Caco-2 (cell line): Measurements from ENCODE around the gene HPGDS. TPM values are rescaled to one million over a fixed set of nuclear protein-coding genes. Genes with fewer than 3 reads are reported as not detected.
"Not testable (repeated sequence)": the region's sequence is repeated elsewhere in the genome, so short reads cannot be mapped to it uniquely, and the experiment has no call there.

Experiments used
- BruUV-seq: library from RNA; stranded (reverse); fragments of 400-500 nt; replicated peaks from 2 replicates; lab custom pipeline; 2021; lab: Mats Ljungman, UMichigan
- CTCF ChIA-PET: fragments of 300-600 bp; sonication (Branson Sonifier 250); formaldehyde crosslinking; loops from one replicate; lab custom pipeline; 2022; ENCODE audit warnings: antibody characterized with exemption; lab: Charles Lee
- POLR2A ChIA-PET: fragments of 300-600 bp; sonication (Branson Sonifier 250); formaldehyde crosslinking; loops from one replicate; lab custom pipeline; 2022; ENCODE audit warnings: antibody characterized with exemption; lab: Charles Lee
- DNase-seq, 2 experiments: peaks; one replicate each; pipeline versions ENCODE4 v3.0.0 to v3.0.0-alpha.2; 2020 to 2022
- H3K27me3 ChIP-seq: replicated peaks from 2 replicates; pipeline ENCODE4 v1.6.0; 2011; ENCODE audit warnings: low read length; ENCODE audit not compliant: control insufficient read depth, insufficient read depth
- H3K36me3 ChIP-seq: 2 replicates; pipeline ENCODE4 v1.5.1; 2011; ENCODE audit warnings: low read length; ENCODE audit not compliant: control insufficient read depth, insufficient read depth
- H3K4me1 ChIP-seq: fragments of 250-450 bp; sonication (Bioruptor Pico); 2 replicates; pipeline ENCODE4 v1.5.1; 2020; ENCODE audit warnings: mild to moderate bottlenecking
- H3K4me3 ChIP-seq: 2 replicates; pipeline ENCODE4 v1.5.1; 2011; ENCODE audit warnings: low read depth, mild to moderate bottlenecking, control low read depth, low read length
- H3K9me3 ChIP-seq: fragments of 250-450 bp; sonication (Bioruptor Pico); 2 replicates; pipeline ENCODE4 v1.5.1; 2020; ENCODE audit warnings: mild to moderate bottlenecking, moderate library complexity
- H3K27ac Mint-ChIP-seq: one replicate; pipeline ENCODE4 v1.8.0; 2022; ENCODE audit warnings: mixed read lengths; ENCODE audit not compliant: unreplicated experiment
- H3K27me3 Mint-ChIP-seq: one replicate; pipeline ENCODE4 v1.8.0; 2022; ENCODE audit warnings: mixed read lengths; ENCODE audit not compliant: insufficient read depth, unreplicated experiment
- H3K36me3 Mint-ChIP-seq: one replicate; pipeline ENCODE4 v1.8.0; 2022; ENCODE audit warnings: mild to moderate bottlenecking, mixed read lengths; ENCODE audit not compliant: insufficient read depth, unreplicated experiment
- H3K4me1 Mint-ChIP-seq: one replicate; pipeline ENCODE4 v1.8.0; 2022; ENCODE audit warnings: low read depth, mixed read lengths; ENCODE audit not compliant: unreplicated experiment
- H3K4me3 Mint-ChIP-seq: one replicate; pipeline ENCODE4 v1.8.0; 2022; ENCODE audit warnings: mild to moderate bottlenecking, moderate library complexity, mixed read lengths; ENCODE audit not compliant: unreplicated experiment
- H3K9me3 Mint-ChIP-seq: one replicate; pipeline ENCODE4 v1.8.0; 2022; ENCODE audit warnings: mixed read lengths; ENCODE audit not compliant: unreplicated experiment
- intact Hi-C: fragments of 100-400 bp; cut with micrococcal nuclease; formaldehyde crosslinking; loops from one replicate; pipeline ENCODE4 v1.10.0; 2022; ENCODE audit not compliant: unreplicated experiment
- total RNA-seq: library from RNA; stranded (reverse); gene quantifications from 2 replicates; pipeline ENCODE4 v1.2.3, GENCODE V29; 2022
- TF ChIP-seq, protein P1 (sequence below), 2 experiments: fragments of 200-600 bp in 1 of 2; IDR thresholded peaks; 1 replicate in 1 of 2; 2 replicates in 1 of 2; pipeline versions ENCODE4 v1.5.1 to v1.8.0; 2011 to 2022; ENCODE audit warnings: antibody characterized with exemption in 1 of 2, control low read depth in 1 of 2, inconsistent platforms in 1 of 2, low read depth in 1 of 2, low read length in 1 of 2, mild to moderate bottlenecking in 1 of 2, moderate library complexity in 1 of 2; ENCODE audit not compliant: insufficient read depth in 1 of 2, severe bottlenecking in 1 of 2, unreplicated experiment in 1 of 2

HPGDS gene
- total RNA-seq, 1 experiment from 2014 or later, result not detected

DNA sequence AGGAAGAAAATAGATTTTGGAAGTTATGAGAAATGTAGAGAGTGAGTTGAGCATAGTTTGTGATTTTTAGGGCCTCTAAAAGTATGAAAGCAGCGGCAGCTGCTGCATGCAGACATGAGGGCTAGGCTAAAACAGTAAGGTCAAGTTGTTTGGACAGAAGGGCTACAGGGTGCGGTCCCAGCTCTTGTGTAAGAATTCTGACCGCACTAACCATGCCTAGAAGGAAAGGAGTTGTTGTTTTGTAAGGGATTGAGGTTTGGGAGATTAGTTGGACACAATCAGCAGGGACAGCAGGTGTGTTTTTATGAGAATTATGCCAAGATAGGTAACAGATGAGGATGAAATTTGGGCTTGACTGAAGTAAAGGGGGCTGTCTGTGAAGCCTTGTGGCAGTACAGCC, 42.8 kb upstream of the HPGDS start:
- H3K27me3 ChIP-seq, H3K4me3 Mint-ChIP-seq, H3K9me3 ChIP-seq, intact Hi-C loops, H3K36me3 ChIP-seq, H3K27ac Mint-ChIP-seq, H3K4me1 Mint-ChIP-seq, DNase-seq, POLR2A ChIA-PET, H3K4me1 ChIP-seq, H3K36me3 Mint-ChIP-seq, H3K4me3 ChIP-seq, BruUV-seq, CTCF ChIA-PET, H3K27me3 Mint-ChIP-seq: not testable (repeated sequence)
- H3K9me3 Mint-ChIP-seq, result peaks cover 16% of the 10 kb centered on the region

DNA sequence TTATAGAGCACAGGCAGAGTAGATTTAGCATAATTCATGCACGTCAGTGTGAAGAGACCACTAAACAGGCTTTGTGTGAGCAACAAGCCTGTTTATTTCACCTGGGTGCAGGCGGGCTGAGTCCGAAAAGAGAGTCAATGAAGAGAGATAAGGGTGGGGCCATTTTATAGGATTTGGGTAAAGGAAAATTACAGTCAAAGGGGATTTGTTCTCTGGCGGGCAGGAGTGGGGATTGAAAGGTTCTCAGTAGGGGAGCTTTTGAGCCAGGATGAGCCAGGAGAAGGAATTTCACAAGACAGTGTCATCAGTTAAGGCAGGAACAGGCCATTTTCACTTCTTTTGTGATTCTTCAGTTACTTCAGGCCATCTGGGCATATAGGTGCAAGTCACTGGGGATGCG, 40.3 kb upstream of the HPGDS start:
- H3K27me3 ChIP-seq, H3K4me3 ChIP-seq, CTCF ChIA-PET, H3K36me3 Mint-ChIP-seq, H3K9me3 ChIP-seq, DNase-seq, H3K36me3 ChIP-seq, H3K9me3 Mint-ChIP-seq, H3K4me1 Mint-ChIP-seq, BruUV-seq, H3K27ac Mint-ChIP-seq, H3K4me3 Mint-ChIP-seq, H3K4me1 ChIP-seq, H3K27me3 Mint-ChIP-seq, intact Hi-C loops: not testable (repeated sequence)
- POLR2A ChIA-PET, result interaction anchor here (0.7 kb wide), 1 partner anchor 42 kb away, joined by 3 read pairs; no protein-coding TSS in a partner anchor

DNA sequence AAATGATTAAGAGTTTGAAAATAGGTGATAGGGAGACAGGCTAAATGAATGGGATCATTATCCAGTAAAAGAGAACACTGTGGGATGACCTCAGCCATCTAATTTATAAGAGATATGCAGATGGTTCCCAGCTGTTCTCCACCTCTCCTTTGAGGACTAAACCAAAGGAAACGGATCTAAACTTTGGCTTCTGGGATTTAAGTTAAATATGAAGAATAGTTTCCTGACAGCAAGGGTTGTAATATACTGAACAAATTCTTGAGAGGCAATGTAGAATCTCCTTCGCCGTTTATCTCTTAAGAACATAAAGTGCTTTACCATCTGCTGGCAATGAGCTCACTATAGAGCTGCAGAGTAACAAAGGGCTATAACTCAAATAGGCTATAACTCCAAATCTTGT, 35.4 kb upstream of the HPGDS start:
- BruUV-seq, result no TSS peak
- no peaks in the 10 kb centered on the region for H3K27me3 ChIP-seq

DNA sequence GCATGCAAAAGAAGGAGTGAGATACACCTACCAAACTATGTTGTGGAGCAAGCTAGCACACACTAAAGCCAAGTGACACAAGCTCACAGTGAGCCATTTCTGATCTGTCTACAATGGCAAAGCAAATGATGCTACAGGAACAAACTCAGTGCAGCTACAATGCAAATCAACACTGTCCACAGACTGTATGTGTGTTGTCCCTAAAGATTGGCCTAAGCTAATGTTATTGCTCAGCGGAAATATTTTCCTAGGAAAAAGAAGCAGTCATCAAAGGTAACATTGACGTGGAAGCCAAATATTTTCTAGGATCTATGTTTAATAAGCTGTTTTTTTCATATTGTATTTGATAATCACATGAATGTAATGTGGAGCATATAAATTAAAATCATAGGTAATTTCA, 34.7 kb upstream of the HPGDS start:
- Mint-ChIP-seq H3K27me3 (no peaks in the 10 kb centered on the region), H3K4me1 (peaks cover 6% of the 10 kb centered on the region), H3K36me3 (no peaks in the 10 kb centered on the region), H3K27ac (no peak overlapping the region), H3K4me3 (no peak overlapping the region), H3K9me3 (no peaks in the 10 kb centered on the region)
- Histone ChIP-seq H3K27me3 (no peaks in the 10 kb centered on the region), H3K4me3 (no peak overlapping the region), H3K9me3 (no peaks in the 10 kb centered on the region), H3K36me3 (no peaks in the 10 kb centered on the region), H3K4me1 (0 out of 2 replicates have a peak, but pooled peaks cover 3% of the 10 kb centered on the region)
- ChIA-PET POLR2A (no interaction called here), CTCF (no interaction called here)
- BruUV-seq, result no TSS peak
- TF ChIP-seq, protein P1, sequence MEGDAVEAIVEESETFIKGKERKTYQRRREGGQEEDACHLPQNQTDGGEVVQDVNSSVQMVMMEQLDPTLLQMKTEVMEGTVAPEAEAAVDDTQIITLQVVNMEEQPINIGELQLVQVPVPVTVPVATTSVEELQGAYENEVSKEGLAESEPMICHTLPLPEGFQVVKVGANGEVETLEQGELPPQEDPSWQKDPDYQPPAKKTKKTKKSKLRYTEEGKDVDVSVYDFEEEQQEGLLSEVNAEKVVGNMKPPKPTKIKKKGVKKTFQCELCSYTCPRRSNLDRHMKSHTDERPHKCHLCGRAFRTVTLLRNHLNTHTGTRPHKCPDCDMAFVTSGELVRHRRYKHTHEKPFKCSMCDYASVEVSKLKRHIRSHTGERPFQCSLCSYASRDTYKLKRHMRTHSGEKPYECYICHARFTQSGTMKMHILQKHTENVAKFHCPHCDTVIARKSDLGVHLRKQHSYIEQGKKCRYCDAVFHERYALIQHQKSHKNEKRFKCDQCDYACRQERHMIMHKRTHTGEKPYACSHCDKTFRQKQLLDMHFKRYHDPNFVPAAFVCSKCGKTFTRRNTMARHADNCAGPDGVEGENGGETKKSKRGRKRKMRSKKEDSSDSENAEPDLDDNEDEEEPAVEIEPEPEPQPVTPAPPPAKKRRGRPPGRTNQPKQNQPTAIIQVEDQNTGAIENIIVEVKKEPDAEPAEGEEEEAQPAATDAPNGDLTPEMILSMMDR (IDR thresholded peaks at IDR 0.05; ENCODE audit: insufficient read depth in 1 of 2, low read depth in 1 of 2, low read length in 1 of 2, severe bottlenecking in 1 of 2, unreplicated experiment in 1 of 2), result no peak
- DNase-seq, result no peak
- intact Hi-C loops, result no loop called here

More for the DNA sequence above, 35.4 kb upstream of the HPGDS start:
- H3K4me1 Mint-ChIP-seq, result peaks cover 6% of the 10 kb centered on the region
- H3K27ac Mint-ChIP-seq, result no peak overlapping the region
- no peaks in the 10 kb centered on the region for H3K9me3 Mint-ChIP-seq
- no peak for DNase-seq
- Histone ChIP-seq H3K4me1 (0 out of 2 replicates have a peak, but pooled peaks cover 3% of the 10 kb centered on the region), H3K4me3 (no peak overlapping the region), H3K36me3 (no peaks in the 10 kb centered on the region), H3K9me3 (no peaks in the 10 kb centered on the region)
- H3K36me3 Mint-ChIP-seq, result no peaks in the 10 kb centered on the region
- TF ChIP-seq, protein P1 (IDR thresholded peaks at IDR 0.05; ENCODE audit: insufficient read depth in 1 of 2, low read depth in 1 of 2, low read length in 1 of 2, severe bottlenecking in 1 of 2, unreplicated experiment in 1 of 2), result no peak
- H3K27me3 Mint-ChIP-seq, result no peaks in the 10 kb centered on the region
- H3K4me3 Mint-ChIP-seq, result no peak overlapping the region
- ChIA-PET POLR2A (no interaction called here), CTCF (no interaction called here)
- intact Hi-C loops, result no loop called here
